ENCODE measurements around the gene P2RY6. TPM values are rescaled to one million over a fixed set of nuclear protein-coding genes. Genes with fewer than 3 reads are reported as not detected.

Gene P2RY6
- total RNA-seq, 1 experiment from 2014 or later = not detected

GRCh38 chr11:73267122-73267846 is 4.9 kb upstream of the P2RY6 start:
- H3K18ac ChIP-seq (ENCODE audit: insufficient read length, low read depth, low read length) = no peak overlapping the region
- no peaks in the 10 kb centered on the region for H3K79me1 ChIP-seq (ENCODE audit: insufficient read depth, low read depth, low read length, poor library complexity, severe bottlenecking)
- DNase-seq = peak; percentile 8
- no peak overlapping the region for H2BK5ac ChIP-seq (ENCODE audit: insufficient read length, low read length)
- no peak overlapping the region for H3K4ac ChIP-seq (ENCODE audit: low read depth, low read length)
- no peak overlapping the region for H4K91ac ChIP-seq (ENCODE audit: insufficient read length, low read depth, low read length)
- H3K23ac ChIP-seq (ENCODE audit: insufficient read length, low read depth, low read length) = no peak overlapping the region
- H3K56ac ChIP-seq (ENCODE audit: insufficient read length, low read depth, low read length) = no peak overlapping the region
- H3K9ac ChIP-seq (ENCODE audit: extremely low read depth, insufficient read length, low read length) = no peak overlapping the region
- Mint-ChIP-seq H3K36me3 (ENCODE audit: insufficient read depth in 1 of 3, low read depth in 3 of 3) (no peaks in the 10 kb centered on the region), H3K27ac (no peak overlapping the region), H3K27me3 (ENCODE audit: low read depth) (peaks cover 27% of the 10 kb centered on the region), H3K4me1 (peaks cover 21 to 36% of the 10 kb centered on the region in 2 experiments), H3K9me3 (no peaks in the 10 kb centered on the region; a peak in 1 of 5 replicates), H3K4me3 (no peak overlapping the region)
- no peak overlapping the region for H2BK12ac ChIP-seq (ENCODE audit: insufficient read length, low read depth, low read length)
- H2BK15ac ChIP-seq (ENCODE audit: low read depth, low read length) = no peak overlapping the region
- WGBS (ENCODE audit: extremely low coverage, insufficient read length, low lambda C conversion rate) = no CpG with 5 or more reads among the region's 3 CpGs
- H3K4me2 ChIP-seq (ENCODE audit: insufficient read depth, insufficient read length, low read length) = no peak overlapping the region
- TF ChIP-seq, protein P1, sequence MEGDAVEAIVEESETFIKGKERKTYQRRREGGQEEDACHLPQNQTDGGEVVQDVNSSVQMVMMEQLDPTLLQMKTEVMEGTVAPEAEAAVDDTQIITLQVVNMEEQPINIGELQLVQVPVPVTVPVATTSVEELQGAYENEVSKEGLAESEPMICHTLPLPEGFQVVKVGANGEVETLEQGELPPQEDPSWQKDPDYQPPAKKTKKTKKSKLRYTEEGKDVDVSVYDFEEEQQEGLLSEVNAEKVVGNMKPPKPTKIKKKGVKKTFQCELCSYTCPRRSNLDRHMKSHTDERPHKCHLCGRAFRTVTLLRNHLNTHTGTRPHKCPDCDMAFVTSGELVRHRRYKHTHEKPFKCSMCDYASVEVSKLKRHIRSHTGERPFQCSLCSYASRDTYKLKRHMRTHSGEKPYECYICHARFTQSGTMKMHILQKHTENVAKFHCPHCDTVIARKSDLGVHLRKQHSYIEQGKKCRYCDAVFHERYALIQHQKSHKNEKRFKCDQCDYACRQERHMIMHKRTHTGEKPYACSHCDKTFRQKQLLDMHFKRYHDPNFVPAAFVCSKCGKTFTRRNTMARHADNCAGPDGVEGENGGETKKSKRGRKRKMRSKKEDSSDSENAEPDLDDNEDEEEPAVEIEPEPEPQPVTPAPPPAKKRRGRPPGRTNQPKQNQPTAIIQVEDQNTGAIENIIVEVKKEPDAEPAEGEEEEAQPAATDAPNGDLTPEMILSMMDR (conservative IDR thresholded peaks at IDR 0.05) = no peak
- H2BK120ac ChIP-seq (ENCODE audit: low read depth, low read length, poor library complexity, severe bottlenecking) = no peak overlapping the region
- no peak overlapping the region for H2AK5ac ChIP-seq (ENCODE audit: insufficient read length, low read length)
- H3K27ac ChIP-seq (ENCODE audit: insufficient read length, low read depth, low read length) = no peak overlapping the region
- no peaks in the 10 kb centered on the region for H3K9me3 ChIP-seq (ENCODE audit: control insufficient read depth, low read depth, low read length)
- H3K14ac ChIP-seq (ENCODE audit: insufficient read depth, low read length) = no peak overlapping the region
- H3T11ph ChIP-seq (ENCODE audit: low read length) = no peak overlapping the region
- no peaks in the 10 kb centered on the region for H3K4me1 ChIP-seq (ENCODE audit: insufficient read depth, low read length)
- H4K8ac ChIP-seq (replicated peaks; ENCODE audit: insufficient read length, low read depth, low read length) = no peak overlapping the region
- H2BK20ac ChIP-seq (ENCODE audit: low read depth, low read length, poor library complexity, severe bottlenecking) = no peak overlapping the region
- H2AFZ ChIP-seq (ENCODE audit: low read length) = no peak overlapping the region
- H3K27me3 ChIP-seq (ENCODE audit: insufficient read depth, low read length) = peaks cover 4% of the 10 kb centered on the region
- H4K20me1 ChIP-seq (ENCODE audit: control insufficient read depth, insufficient read depth, insufficient read length) = peaks cover 2% of the 10 kb centered on the region
- no peaks in the 10 kb centered on the region for H3K79me2 ChIP-seq (ENCODE audit: insufficient read depth, low read length)
- H4K5ac ChIP-seq (ENCODE audit: insufficient read length, low read depth, low read length) = no peak overlapping the region
- H3K23me2 ChIP-seq (ENCODE audit: insufficient read length, low read depth, low read length, poor library complexity, severe bottlenecking) = no peaks in the 10 kb centered on the region

Data from H9 (cell line).